Mesendoderm (in vitro differentiated cells): ENCODE data around the gene IFT57.

Experiments used
- DNase-seq: peaks from one replicate; pipeline ENCODE4 v3.0.0; 2013
- H2AK5ac ChIP-seq: 2 replicates; pipeline ENCODE4 v1.6.1; 2013; ENCODE audit warnings: low read length, inconsistent platforms
- H2BK120ac ChIP-seq: 2 replicates; pipeline ENCODE4 v1.6.1; 2013; ENCODE audit warnings: low read depth, mild to moderate bottlenecking, low read length, moderate library complexity, mixed read lengths
- H2BK15ac ChIP-seq: replicated peaks from 2 replicates; pipeline ENCODE4 v1.6.1; 2013; ENCODE audit warnings: low read depth, mild to moderate bottlenecking, moderate library complexity
- H2BK5ac ChIP-seq: 2 replicates; pipeline ENCODE4 v1.6.1; 2013; ENCODE audit warnings: low read length, inconsistent platforms
- H3K18ac ChIP-seq: 2 replicates; pipeline ENCODE4 v1.6.1; 2013; ENCODE audit warnings: mild to moderate bottlenecking, low read length, mixed read lengths
- H3K23ac ChIP-seq: one replicate; pipeline ENCODE4 v1.6.1; 2013; ENCODE audit warnings: low read length
- H3K27ac ChIP-seq: 2 replicates; pipeline ENCODE4 v1.5.1; 2013; ENCODE audit warnings: low read depth, mild to moderate bottlenecking, inconsistent platforms, low read length, moderate library complexity
- H3K27me3 ChIP-seq: 2 replicates; pipeline ENCODE4 v1.6.1; 2013; ENCODE audit warnings: low read length, control low read depth, mild to moderate bottlenecking, inconsistent platforms; ENCODE audit not compliant: insufficient read depth, poor library complexity
- H3K36me3 ChIP-seq: 2 replicates; pipeline ENCODE4 v1.6.1; 2013; ENCODE audit warnings: low read length, inconsistent platforms; ENCODE audit not compliant: control insufficient read depth, insufficient read depth
- H3K4ac ChIP-seq: one replicate; pipeline ENCODE4 v1.6.1; 2013; ENCODE audit warnings: low read depth, mild to moderate bottlenecking, low read length, moderate library complexity
- H3K4me1 ChIP-seq: 2 replicates; pipeline ENCODE4 v1.6.1; 2013; ENCODE audit warnings: low read depth, low read length, inconsistent platforms; ENCODE audit not compliant: control insufficient read depth
- H3K4me2 ChIP-seq: 2 replicates; pipeline ENCODE4 v1.6.1; 2013; ENCODE audit warnings: low read length
- H3K4me3 ChIP-seq: 2 replicates; pipeline ENCODE4 v1.5.1; 2013; ENCODE audit warnings: mild to moderate bottlenecking, low read length
- H3K56ac ChIP-seq: one replicate; pipeline ENCODE4 v1.6.1; 2013; ENCODE audit warnings: low read length
- H3K79me1 ChIP-seq: 2 replicates; pipeline ENCODE4 v1.6.1; 2013; ENCODE audit warnings: low read length, inconsistent platforms
- H3K79me2 ChIP-seq: 2 replicates; pipeline ENCODE4 v1.6.1; 2013; ENCODE audit warnings: mild to moderate bottlenecking, low read length; ENCODE audit not compliant: control insufficient read depth, insufficient read depth
- H3K9ac ChIP-seq: 2 replicates; pipeline ENCODE4 v1.6.1; 2013; ENCODE audit warnings: low read length, inconsistent platforms
- H4K5ac ChIP-seq: one replicate; pipeline ENCODE4 v1.6.1; 2013; ENCODE audit warnings: low read length
- H4K8ac ChIP-seq: one replicate; pipeline ENCODE4 v1.6.1; 2013; ENCODE audit warnings: low read depth, mild to moderate bottlenecking, control low read depth, low read length, moderate library complexity
- WGBS: extraction: QIAGEN DNeasy Blood & Tissue Kit; methylation state at CpG from one replicate; pipeline ENCODE4 v1.1.7; 2013; ENCODE audit warnings: low lambda C conversion rate, missing lambda C conversion rate; ENCODE audit not compliant: insufficient coverage; ENCODE audit errors: extremely low coverage; 5-methylcytosine and 5-hydroxymethylcytosine counted together

The IFT57 gene

DNA sequence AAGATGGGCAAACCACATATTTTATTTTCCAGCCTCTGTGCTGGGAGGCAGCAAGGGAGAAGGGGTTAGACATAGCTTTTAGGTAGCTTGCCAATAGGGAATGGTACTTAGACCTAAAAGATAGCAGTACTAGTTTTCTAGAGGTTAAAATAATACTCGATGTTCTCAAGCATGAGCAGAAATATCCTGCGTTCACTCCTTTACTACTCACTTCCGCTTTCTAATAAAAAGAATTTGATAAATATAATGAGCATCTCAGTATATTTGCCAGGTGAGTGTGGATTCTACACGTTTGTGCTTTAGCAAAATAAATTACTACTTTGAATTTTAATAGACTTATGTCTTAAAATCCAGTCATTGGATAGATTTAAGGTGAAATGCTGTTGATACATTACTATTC lies 92.0 kb downstream of the IFT57 start:
- Histone ChIP-seq H4K5ac (no peak overlapping the region), H3K18ac (no peak overlapping the region), H3K23ac (no peak overlapping the region), H3K27me3 (no peaks in the 10 kb centered on the region), H2BK5ac (no peak overlapping the region), H4K8ac (no peak overlapping the region), H3K79me2 (no peaks in the 10 kb centered on the region), H3K4ac (no peak overlapping the region), H3K27ac (no peak overlapping the region), H2BK15ac (no peak overlapping the region), H2AK5ac (no peak overlapping the region), H3K4me2 (no peak overlapping the region), H2BK120ac (no peak overlapping the region), H3K9ac (no peak overlapping the region), H3K36me3 (no peaks in the 10 kb centered on the region), H3K4me3 (no peak overlapping the region), H3K79me1 (no peaks in the 10 kb centered on the region), H3K56ac (no peak overlapping the region), H3K4me1 (no peaks in the 10 kb centered on the region)
- WGBS: no CpG with 5 or more reads among the region's 4 CpGs
- DNase-seq: no peak

DNA sequence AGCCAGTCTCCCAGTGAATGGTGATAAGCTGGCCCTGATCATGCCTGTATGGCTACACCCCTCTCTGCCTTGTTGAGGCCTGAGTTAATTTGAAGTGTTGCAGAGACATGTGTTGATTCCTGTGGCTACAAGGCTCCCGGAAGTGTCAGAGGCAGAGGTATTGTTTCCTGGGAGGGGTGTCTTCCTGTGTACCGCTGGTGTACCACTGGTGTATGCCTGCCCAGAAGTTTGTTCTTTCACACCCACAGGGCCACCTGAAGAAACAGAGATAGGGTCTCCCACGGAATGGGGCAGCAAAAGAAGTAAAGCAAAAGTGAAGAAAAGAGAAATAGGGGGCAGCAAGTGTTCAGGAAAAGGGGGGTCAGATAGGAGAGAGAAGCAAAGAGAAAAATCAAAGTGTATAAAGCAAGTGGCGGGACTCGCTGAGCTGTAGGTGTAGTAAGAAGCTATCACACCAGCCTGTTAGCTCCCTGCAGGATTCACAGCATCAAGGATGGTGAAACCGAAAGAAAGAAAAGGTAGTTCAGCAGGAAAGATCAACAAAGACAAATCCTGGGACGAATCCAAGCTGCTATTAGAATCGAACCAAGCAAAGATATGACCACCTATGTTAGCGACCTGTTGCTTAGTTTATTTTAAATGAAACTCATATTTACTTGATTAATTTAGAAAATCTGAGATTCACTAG lies 94.8 kb downstream of the IFT57 start:
- Histone ChIP-seq H3K4me1 (no peaks in the 10 kb centered on the region), H4K8ac (no peak overlapping the region), H3K4me3 (no peak overlapping the region), H3K9ac (no peak overlapping the region), H3K23ac (no peak overlapping the region), H3K18ac (no peak overlapping the region), H2AK5ac (no peak overlapping the region), H3K36me3 (no peaks in the 10 kb centered on the region), H2BK15ac (no peak overlapping the region), H4K5ac (no peak overlapping the region), H3K79me2 (no peaks in the 10 kb centered on the region), H3K79me1 (no peaks in the 10 kb centered on the region), H3K56ac (no peak overlapping the region), H2BK5ac (no peak overlapping the region), H2BK120ac (no peak overlapping the region), H3K4ac (no peak overlapping the region), H3K27ac (no peak overlapping the region), H3K27me3 (no peaks in the 10 kb centered on the region), H3K4me2 (no peak overlapping the region)
- no CpG with 5 or more reads among the region's 9 CpGs for WGBS
- DNase-seq: peak; percentile 32

GRCh38 chr3:108126348-108126747 lies 95.9 kb downstream of the IFT57 start:
- no peak for DNase-seq
- Histone ChIP-seq H3K79me1 (no peaks in the 10 kb centered on the region), H4K8ac (no peak overlapping the region), H3K18ac (no peak overlapping the region), H3K56ac (no peak overlapping the region), H3K4ac (no peak overlapping the region), H3K36me3 (no peaks in the 10 kb centered on the region), H3K27me3 (no peaks in the 10 kb centered on the region), H3K4me2 (no peak overlapping the region), H3K4me3 (no peak overlapping the region), H2AK5ac (no peak overlapping the region), H3K9ac (no peak overlapping the region), H3K4me1 (no peaks in the 10 kb centered on the region), H3K23ac (no peak overlapping the region), H3K27ac (no peak overlapping the region), H2BK5ac (no peak overlapping the region), H4K5ac (no peak overlapping the region), H2BK120ac (no peak overlapping the region), H2BK15ac (no peak overlapping the region), H3K79me2 (no peaks in the 10 kb centered on the region)
- whole genome bisulfite sequencing: no CpG with 5 or more reads among the region's 1 CpG

DNA sequence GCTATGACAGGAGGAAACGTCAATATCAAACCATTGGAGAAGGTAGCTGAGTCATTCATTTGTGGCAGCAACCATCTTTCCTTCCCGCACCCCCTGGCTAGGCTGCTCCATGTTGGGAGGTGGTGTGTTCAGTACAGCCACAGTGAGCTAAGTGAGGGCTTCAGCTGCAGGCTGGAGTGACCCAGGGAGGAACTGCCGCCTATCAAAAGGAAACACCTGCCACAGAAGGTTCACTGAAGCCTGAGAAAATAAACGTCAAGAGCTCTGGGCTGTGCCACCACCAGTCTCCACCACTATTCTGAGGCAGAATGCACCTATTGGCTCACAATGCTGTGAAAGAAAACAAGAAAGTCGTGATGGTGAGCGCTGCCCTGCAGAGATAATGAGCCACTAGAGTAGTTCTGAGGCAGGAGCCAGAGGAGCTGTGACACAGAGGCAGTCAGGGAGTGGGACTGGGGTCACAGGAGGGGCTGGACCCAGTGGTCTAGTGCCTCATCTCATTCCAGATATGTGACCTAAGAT lies 96.6 kb downstream of the IFT57 start:
- Histone ChIP-seq H4K8ac (no peak overlapping the region), H3K79me2 (no peaks in the 10 kb centered on the region), H3K9ac (no peak overlapping the region), H3K56ac (no peak overlapping the region), H3K23ac (no peak overlapping the region), H3K79me1 (no peaks in the 10 kb centered on the region), H4K5ac (no peak overlapping the region), H2BK15ac (no peak overlapping the region), H3K36me3 (no peaks in the 10 kb centered on the region), H3K4me3 (no peak overlapping the region), H3K27me3 (no peaks in the 10 kb centered on the region), H2BK120ac (no peak overlapping the region), H2AK5ac (no peak overlapping the region), H3K4me1 (no peaks in the 10 kb centered on the region), H3K18ac (no peak overlapping the region), H3K4me2 (no peak overlapping the region), H3K27ac (no peak overlapping the region), H2BK5ac (no peak overlapping the region), H3K4ac (no peak overlapping the region)
- no peak for DNase-seq
- WGBS: no CpG with 5 or more reads among the region's 6 CpGs

- H3K23ac ChIP-seq: no peak overlapping the region
- H2BK120ac ChIP-seq: no peak overlapping the region
- no CpG with 5 or more reads among the region's 4 CpGs for WGBS
- H4K8ac ChIP-seq: no peak overlapping the region
- H3K27me3 ChIP-seq: no peaks in the 10 kb centered on the region
- no peak overlapping the region for H3K56ac ChIP-seq
- H3K27ac ChIP-seq: no peak overlapping the region
- H3K79me1 ChIP-seq: no peaks in the 10 kb centered on the region
- no peak overlapping the region for H3K4me2 ChIP-seq
- no peaks in the 10 kb centered on the region for H3K4me1 ChIP-seq
- no peak overlapping the region for H3K4ac ChIP-seq
- no peak overlapping the region for H3K18ac ChIP-seq
- no peak overlapping the region for H2BK15ac ChIP-seq
- no peak for DNase-seq
- H3K4me3 ChIP-seq: no peak overlapping the region
- H3K9ac ChIP-seq: no peak overlapping the region
- no peak overlapping the region for H2AK5ac ChIP-seq
- H3K79me2 ChIP-seq: no peaks in the 10 kb centered on the region
- H4K5ac ChIP-seq: no peak overlapping the region
- no peaks in the 10 kb centered on the region for H3K36me3 ChIP-seq
- H2BK5ac ChIP-seq: no peak overlapping the region
Observed at GRCh38 chr3:108125153-108125543, 97.1 kb downstream of the IFT57 start.
